ENCODE measurements around the gene NPFFR1.

Gene NPFFR1

DNA sequence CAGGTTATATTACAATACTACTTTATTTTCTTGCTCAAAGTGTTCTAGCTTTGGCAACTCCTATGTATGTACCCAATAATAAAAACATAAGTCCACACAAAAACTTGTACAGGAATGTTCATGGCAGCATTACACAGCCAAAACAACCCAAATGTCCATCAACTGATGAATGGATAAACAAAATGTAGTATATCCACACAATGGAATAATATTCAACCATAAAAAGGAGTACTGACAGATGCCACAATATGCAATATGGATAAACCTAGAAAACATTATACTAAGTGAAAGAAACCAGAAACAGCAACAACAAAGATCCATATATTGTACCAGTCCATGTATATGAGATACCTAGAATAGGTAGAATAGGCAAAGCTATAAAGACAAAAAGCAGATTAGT, 71.5 kb downstream of the NPFFR1 start:
- Histone ChIP-seq H3K27me3 (ENCODE audit: control insufficient read depth in 1 of 2, insufficient read depth in 1 of 2, low read length in 2 of 2) (no peaks in the 10 kb centered on the region), H2BK120ac (ENCODE audit: low read depth, low read length) (no peak overlapping the region), H3K27ac (ENCODE audit: low read length, poor library complexity, severe bottlenecking) (no peak overlapping the region), H3K9ac (ENCODE audit: low read length) (no peak overlapping the region), H2BK12ac (ENCODE audit: low read length in 2 of 2) (no peak overlapping the region), H2AFZ (ENCODE audit: low read depth, low read length) (no peak overlapping the region), H3K18ac (ENCODE audit: low read depth in 1 of 2, low read length in 2 of 2) (no peak overlapping the region), H2BK15ac (ENCODE audit: low read depth, poor library complexity, severe bottlenecking) (no peak overlapping the region), H3K23ac (ENCODE audit: low read length in 2 of 2) (no peak overlapping the region), H2BK5ac (ENCODE audit: low read depth, low read length, poor library complexity, severe bottlenecking) (no peak overlapping the region), H3K79me1 (replicated peaks; ENCODE audit: low read length, poor library complexity, severe bottlenecking) (peaks cover 10% of the 10 kb centered on the region), H3K4me3 (ENCODE audit: insufficient read depth in 1 of 2, low read depth in 1 of 2, low read length in 2 of 2) (no peak overlapping the region), H3K14ac (ENCODE audit: low read length in 2 of 2) (no peak overlapping the region), H2AK5ac (ENCODE audit: low read length, severe bottlenecking) (no peak overlapping the region), H3K36me3 (ENCODE audit: control insufficient read depth in 1 of 2, insufficient read depth in 2 of 2, low read depth in 1 of 2, low read length in 2 of 2) (peaks cover 20 to 93% of the 10 kb centered on the region in 2 experiments), H3K9me3 (ENCODE audit: control insufficient read depth, low read length) (no peaks in the 10 kb centered on the region), H3K4me2 (ENCODE audit: low read length, poor library complexity, severe bottlenecking) (no peak overlapping the region), H4K91ac (ENCODE audit: low read length) (no peak overlapping the region), H3K4me1 (ENCODE audit: control insufficient read depth, insufficient read depth, low read depth, low read length) (no peaks in the 10 kb centered on the region), H4K8ac (ENCODE audit: low read length) (no peak overlapping the region), H3K4ac (ENCODE audit: low read depth in 1 of 2, low read length in 2 of 2) (no peak overlapping the region)
- no peak for DNase-seq

- H3K27me3 ChIP-seq (ENCODE audit: control insufficient read depth in 1 of 2, insufficient read depth in 1 of 2, low read length in 2 of 2) = no peaks in the 10 kb centered on the region
- H3K4me3 ChIP-seq (ENCODE audit: insufficient read depth in 1 of 2, low read depth in 1 of 2, low read length in 2 of 2) = no peak overlapping the region
- no peak overlapping the region for H4K91ac ChIP-seq (ENCODE audit: low read length)
- H3K36me3 ChIP-seq (ENCODE audit: control insufficient read depth in 1 of 2, insufficient read depth in 2 of 2, low read depth in 1 of 2, low read length in 2 of 2) = peaks cover 37 to 91% of the 10 kb centered on the region in 2 experiments
- no peak overlapping the region for H2AK5ac ChIP-seq (ENCODE audit: low read length, severe bottlenecking)
- no CpG with 5 or more reads among the region's 5 CpGs for WGBS
- H2BK120ac ChIP-seq (ENCODE audit: low read depth, low read length) = no peak overlapping the region
- H3K79me1 ChIP-seq (replicated peaks; ENCODE audit: low read length, poor library complexity, severe bottlenecking) = peaks cover 4% of the 10 kb centered on the region
- no peak overlapping the region for H3K27ac ChIP-seq (ENCODE audit: low read length, poor library complexity, severe bottlenecking)
- H3K9me3 ChIP-seq (ENCODE audit: control insufficient read depth, low read length) = no peaks in the 10 kb centered on the region
- H3K4me2 ChIP-seq (ENCODE audit: low read length, poor library complexity, severe bottlenecking) = no peak overlapping the region
- H3K18ac ChIP-seq (ENCODE audit: low read depth in 1 of 2, low read length in 2 of 2) = no peak overlapping the region
- H3K9ac ChIP-seq (ENCODE audit: low read length) = no peak overlapping the region
- no peaks in the 10 kb centered on the region for H3K4me1 ChIP-seq (ENCODE audit: control insufficient read depth, insufficient read depth, low read depth, low read length)
- H2BK5ac ChIP-seq (ENCODE audit: low read depth, low read length, poor library complexity, severe bottlenecking) = no peak overlapping the region
- DNase-seq = no peak
- no peak overlapping the region for H3K23ac ChIP-seq (ENCODE audit: low read length in 2 of 2)
- no peak overlapping the region for H2AFZ ChIP-seq (ENCODE audit: low read depth, low read length)
- H2BK15ac ChIP-seq (ENCODE audit: low read depth, poor library complexity, severe bottlenecking) = no peak overlapping the region
- H3K4ac ChIP-seq (ENCODE audit: low read depth in 1 of 2, low read length in 2 of 2) = no peak overlapping the region
- no peak overlapping the region for H3K14ac ChIP-seq (ENCODE audit: low read length in 2 of 2)
- no peak overlapping the region for H4K8ac ChIP-seq (ENCODE audit: low read length)
- no peak overlapping the region for H2BK12ac ChIP-seq (ENCODE audit: low read length in 2 of 2)
Measured at GRCh38 chr10:70206762-70207161, 77.0 kb downstream of the NPFFR1 start.

- Histone ChIP-seq H2AK5ac (ENCODE audit: low read length, severe bottlenecking) (no peak overlapping the region), H2BK15ac (ENCODE audit: low read depth, poor library complexity, severe bottlenecking) (no peak overlapping the region), H3K4ac (ENCODE audit: low read depth in 1 of 2, low read length in 2 of 2) (no peak overlapping the region), H2BK5ac (ENCODE audit: low read depth, low read length, poor library complexity, severe bottlenecking) (no peak overlapping the region), H3K9me3 (ENCODE audit: control insufficient read depth, low read length) (peaks cover 17% of the 10 kb centered on the region), H2AFZ (ENCODE audit: low read depth, low read length) (no peak overlapping the region), H3K4me1 (ENCODE audit: control insufficient read depth, insufficient read depth, low read depth, low read length) (no peaks in the 10 kb centered on the region), H3K4me2 (ENCODE audit: low read length, poor library complexity, severe bottlenecking) (no peak overlapping the region), H2BK12ac (ENCODE audit: low read length in 2 of 2) (no peak overlapping the region), H3K4me3 (ENCODE audit: insufficient read depth in 1 of 2, low read depth in 1 of 2, low read length in 2 of 2) (no peak overlapping the region), H4K8ac (ENCODE audit: low read length) (no peak overlapping the region), H3K27me3 (ENCODE audit: control insufficient read depth in 1 of 2, insufficient read depth in 1 of 2, low read length in 2 of 2) (no peaks in the 10 kb centered on the region), H3K79me1 (replicated peaks; ENCODE audit: low read length, poor library complexity, severe bottlenecking) (peaks cover 5% of the 10 kb centered on the region), H3K14ac (ENCODE audit: low read length in 2 of 2) (no peak overlapping the region), H3K27ac (ENCODE audit: low read length, poor library complexity, severe bottlenecking) (no peak overlapping the region), H3K23ac (ENCODE audit: low read length in 2 of 2) (no peak overlapping the region), H4K91ac (ENCODE audit: low read length) (no peak overlapping the region), H3K36me3 (ENCODE audit: control insufficient read depth in 1 of 2, insufficient read depth in 2 of 2, low read depth in 1 of 2, low read length in 2 of 2) (peaks cover 41 to 76% of the 10 kb centered on the region in 2 experiments), H2BK120ac (ENCODE audit: low read depth, low read length) (no peak overlapping the region), H3K18ac (ENCODE audit: low read depth in 1 of 2, low read length in 2 of 2) (no peak overlapping the region), H3K9ac (ENCODE audit: low read length) (no peak overlapping the region)
- DNase-seq = no peak
- WGBS = no CpG with 5 or more reads among the region's 1 CpG
Measured at GRCh38 chr10:70201105-70201504, 82.7 kb downstream of the NPFFR1 start.

DNA sequence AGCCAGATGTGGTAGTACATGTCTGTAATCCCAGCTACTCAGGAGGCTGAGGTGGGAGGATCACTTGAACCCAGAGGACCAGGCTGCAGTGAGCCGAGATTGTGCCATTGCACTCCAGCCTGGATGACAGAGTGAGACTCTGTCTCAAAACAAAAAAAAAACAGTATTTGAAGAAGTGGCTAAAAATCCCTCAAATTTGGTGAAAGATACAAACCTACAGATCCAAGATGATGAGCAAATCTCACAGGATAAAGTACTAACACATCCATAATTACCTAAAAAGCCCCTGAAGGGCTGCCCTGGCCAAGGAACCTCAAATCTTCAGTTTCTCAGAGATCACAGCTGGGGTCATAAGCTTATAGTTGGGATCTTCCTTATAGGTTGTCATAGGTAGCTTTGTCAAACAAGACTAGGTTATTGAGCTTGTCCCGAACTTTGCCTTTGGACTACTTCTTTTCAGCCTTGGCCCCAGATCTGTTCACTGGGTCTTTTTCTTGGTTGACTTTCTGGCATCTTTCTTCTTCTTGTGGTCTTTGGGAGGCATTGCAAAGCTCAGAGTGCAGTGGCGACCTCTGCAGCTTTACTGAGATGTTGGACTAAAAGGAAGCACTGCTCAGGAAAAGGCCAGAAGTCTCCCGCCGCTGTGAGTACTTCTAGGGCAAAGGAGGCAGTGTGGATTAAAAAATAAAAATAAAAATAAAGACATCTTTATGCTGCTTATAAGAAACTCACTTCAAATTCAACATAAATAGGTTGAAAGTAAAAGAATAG, 84.9 kb downstream of the NPFFR1 start:
- Histone ChIP-seq H3K36me3 (ENCODE audit: control insufficient read depth in 1 of 2, insufficient read depth in 2 of 2, low read depth in 1 of 2, low read length in 2 of 2) (peaks cover 34 to 56% of the 10 kb centered on the region in 2 experiments), H3K14ac (ENCODE audit: low read length in 2 of 2) (no peak overlapping the region), H4K91ac (ENCODE audit: low read length) (no peak overlapping the region), H2BK15ac (ENCODE audit: low read depth, poor library complexity, severe bottlenecking) (no peak overlapping the region), H3K27ac (ENCODE audit: low read length, poor library complexity, severe bottlenecking) (no peak overlapping the region), H3K18ac (ENCODE audit: low read depth in 1 of 2, low read length in 2 of 2) (no peak overlapping the region), H3K4me2 (ENCODE audit: low read length, poor library complexity, severe bottlenecking) (no peak overlapping the region), H3K23ac (ENCODE audit: low read length in 2 of 2) (no peak overlapping the region), H2AK5ac (ENCODE audit: low read length, severe bottlenecking) (no peak overlapping the region), H3K9ac (ENCODE audit: low read length) (no peak overlapping the region), H3K4ac (ENCODE audit: low read depth in 1 of 2, low read length in 2 of 2) (no peak overlapping the region), H3K9me3 (ENCODE audit: control insufficient read depth, low read length) (peaks cover 17% of the 10 kb centered on the region), H2BK120ac (ENCODE audit: low read depth, low read length) (no peak overlapping the region), H3K79me1 (replicated peaks; ENCODE audit: low read length, poor library complexity, severe bottlenecking) (peaks cover 5% of the 10 kb centered on the region), H4K8ac (ENCODE audit: low read length) (no peak overlapping the region), H3K4me3 (ENCODE audit: insufficient read depth in 1 of 2, low read depth in 1 of 2, low read length in 2 of 2) (no peak overlapping the region), H2AFZ (ENCODE audit: low read depth, low read length) (no peak overlapping the region), H2BK5ac (ENCODE audit: low read depth, low read length, poor library complexity, severe bottlenecking) (no peak overlapping the region), H2BK12ac (ENCODE audit: low read length in 2 of 2) (no peak overlapping the region), H3K4me1 (ENCODE audit: control insufficient read depth, insufficient read depth, low read depth, low read length) (no peaks in the 10 kb centered on the region), H3K27me3 (ENCODE audit: control insufficient read depth in 1 of 2, insufficient read depth in 1 of 2, low read length in 2 of 2) (no peaks in the 10 kb centered on the region)
- 100% methylated on average over 3 of the region's 5 CpGs for WGBS
- DNase-seq = no peak
